ENCODE data around the gene LCAT. TPM values are rescaled to one million over a fixed set of nuclear protein-coding genes. Genes with fewer than 3 reads are reported as not detected.
A peak's percentile ranks its signal among the peaks of the same experiment; 100 is the strongest.

The LCAT gene
- polyA plus RNA-seq, 1 donor (not counting 4 experiments of a cell fraction or from before 2014, with no cell fraction given), result 6.5 TPM

DNA sequence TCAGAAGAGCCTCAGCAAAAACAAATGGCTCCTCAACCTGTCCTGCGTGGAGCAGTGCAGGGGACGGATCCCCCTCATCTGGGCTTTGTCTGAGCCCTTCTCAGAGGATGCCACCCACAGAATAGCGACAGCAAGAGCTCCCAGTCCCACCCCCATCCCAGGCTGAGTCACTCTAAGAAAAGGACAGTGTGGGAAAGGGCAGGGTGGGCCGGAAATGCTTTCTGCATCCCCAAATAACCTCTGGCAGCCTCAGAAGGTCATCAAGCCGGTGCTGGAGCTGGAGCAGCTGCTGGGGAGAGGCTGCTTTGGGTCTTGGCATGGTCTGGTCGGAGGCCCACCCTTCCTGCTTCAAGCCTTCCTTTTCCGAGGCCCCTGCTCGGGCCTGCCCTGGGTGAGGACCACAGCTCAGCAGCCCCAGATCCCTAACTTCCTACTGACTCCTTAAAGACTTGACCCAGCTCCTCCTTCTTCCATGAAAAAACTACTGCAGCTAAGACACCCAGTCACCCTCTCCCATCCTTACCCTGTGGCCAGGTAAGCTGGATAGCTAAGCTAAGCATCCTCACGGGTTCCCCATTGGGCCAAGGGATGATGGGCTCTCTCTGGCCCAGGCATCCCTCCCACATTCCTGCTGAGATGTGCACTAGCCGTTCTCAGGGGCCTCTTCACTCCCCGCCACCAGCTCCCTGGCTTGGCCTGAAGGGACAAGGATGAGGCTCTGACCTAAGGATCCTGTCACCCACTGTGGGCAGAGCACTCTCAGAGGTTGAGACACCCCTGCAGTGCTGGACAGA is 15.8 kb upstream of the LCAT start:
- peaks cover 9% of the 10 kb centered on the region for H3K9me1 ChIP-seq (ENCODE audit: control insufficient read depth, extremely low read depth, insufficient read depth, low read length)
- H2AFZ ChIP-seq (ENCODE audit: control insufficient read depth, low read length), result no peak overlapping the region
- no peak for FAIRE-seq
- peaks cover 11% of the 10 kb centered on the region for H4K20me1 ChIP-seq (ENCODE audit: control insufficient read depth, extremely low read depth, insufficient read depth, low read length)
- H3K9me3 ChIP-seq (ENCODE audit: control insufficient read depth, low read depth, low read length), result no peaks in the 10 kb centered on the region
- no peak overlapping the region for H3K27ac ChIP-seq (ENCODE audit: control insufficient read depth, insufficient read depth, low read length)
- no peak for DNase-seq (ENCODE audit: low read depth, low spot score)
- peaks cover 29% of the 10 kb centered on the region for H3K79me2 ChIP-seq (ENCODE audit: control insufficient read depth, insufficient read depth, low read length)
- no peak overlapping the region for H3K9ac ChIP-seq (ENCODE audit: control insufficient read depth, extremely low read depth, insufficient read depth, low read length)
- peaks cover 54% of the 10 kb centered on the region for H3K4me1 ChIP-seq (ENCODE audit: control insufficient read depth, extremely low read depth, insufficient read depth, low read length)
- H3K27me3 ChIP-seq (ENCODE audit: control insufficient read depth, extremely low read depth, insufficient read depth, low read length), result no peaks in the 10 kb centered on the region
- H3K36me3 ChIP-seq (ENCODE audit: control insufficient read depth in 2 of 2, extremely low read depth in 1 of 2, insufficient read depth in 2 of 2, low read length in 2 of 2), result peaks cover 40 to 58% of the 10 kb centered on the region in 2 experiments
- peak overlapping the region; percentile 3 for H3K4me2 ChIP-seq (ENCODE audit: control insufficient read depth, extremely low read depth, insufficient read depth, low read depth, low read length)
- no peak for TF ChIP-seq EZH2 (IDR thresholded peaks at IDR 0.05; ENCODE audit: low read length)
- TF ChIP-seq, protein P1, sequence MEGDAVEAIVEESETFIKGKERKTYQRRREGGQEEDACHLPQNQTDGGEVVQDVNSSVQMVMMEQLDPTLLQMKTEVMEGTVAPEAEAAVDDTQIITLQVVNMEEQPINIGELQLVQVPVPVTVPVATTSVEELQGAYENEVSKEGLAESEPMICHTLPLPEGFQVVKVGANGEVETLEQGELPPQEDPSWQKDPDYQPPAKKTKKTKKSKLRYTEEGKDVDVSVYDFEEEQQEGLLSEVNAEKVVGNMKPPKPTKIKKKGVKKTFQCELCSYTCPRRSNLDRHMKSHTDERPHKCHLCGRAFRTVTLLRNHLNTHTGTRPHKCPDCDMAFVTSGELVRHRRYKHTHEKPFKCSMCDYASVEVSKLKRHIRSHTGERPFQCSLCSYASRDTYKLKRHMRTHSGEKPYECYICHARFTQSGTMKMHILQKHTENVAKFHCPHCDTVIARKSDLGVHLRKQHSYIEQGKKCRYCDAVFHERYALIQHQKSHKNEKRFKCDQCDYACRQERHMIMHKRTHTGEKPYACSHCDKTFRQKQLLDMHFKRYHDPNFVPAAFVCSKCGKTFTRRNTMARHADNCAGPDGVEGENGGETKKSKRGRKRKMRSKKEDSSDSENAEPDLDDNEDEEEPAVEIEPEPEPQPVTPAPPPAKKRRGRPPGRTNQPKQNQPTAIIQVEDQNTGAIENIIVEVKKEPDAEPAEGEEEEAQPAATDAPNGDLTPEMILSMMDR (optimal IDR thresholded peaks at IDR 0.05 in 1 of 3, IDR thresholded peaks at IDR 0.05 in 1 of 3, conservative IDR thresholded peaks at IDR 0.05 in 1 of 3; ENCODE audit: extremely low read depth in 1 of 3, insufficient read depth in 2 of 3, low read length in 3 of 3), result no peak
- dilution Hi-C loops (cut with MboI; ENCODE audit: extremely low pct_ligation_motif_present, low sequenced_read_pairs), result no loop called here
- no peak overlapping the region for H3K4me3 ChIP-seq (ENCODE audit: control insufficient read depth in 2 of 3, extremely low read depth in 1 of 3, insufficient read depth in 2 of 3, low read depth in 1 of 3, low read length in 3 of 3)

DNA sequence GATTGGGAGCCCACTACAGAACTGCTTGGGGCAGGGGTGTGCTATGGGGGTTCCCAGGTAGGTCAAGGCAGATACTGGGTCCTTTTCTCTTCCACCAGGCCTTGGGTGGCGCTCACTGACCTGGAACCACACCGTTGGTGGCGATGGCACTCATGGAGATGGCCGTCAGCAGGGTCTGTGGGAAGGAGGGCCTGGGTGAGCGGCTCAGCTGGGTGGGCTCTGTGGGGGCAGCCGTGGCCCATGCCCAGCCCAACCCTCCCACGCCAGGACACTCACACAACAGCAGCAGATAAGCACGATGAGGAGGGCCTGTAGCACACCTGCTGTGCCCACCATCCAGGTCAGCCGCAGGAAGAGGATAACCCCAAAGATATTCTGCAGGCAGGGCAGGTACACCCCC is 13.7 kb upstream of the LCAT start:
- H3K4me3 ChIP-seq (ENCODE audit: control insufficient read depth in 2 of 3, extremely low read depth in 1 of 3, insufficient read depth in 2 of 3, low read depth in 1 of 3, low read length in 3 of 3), result no peak overlapping the region
- no peak for TF ChIP-seq EZH2 (IDR thresholded peaks at IDR 0.05; ENCODE audit: low read length)
- TF ChIP-seq, protein P1 (optimal IDR thresholded peaks at IDR 0.05 in 1 of 3, IDR thresholded peaks at IDR 0.05 in 1 of 3, conservative IDR thresholded peaks at IDR 0.05 in 1 of 3; ENCODE audit: extremely low read depth in 1 of 3, insufficient read depth in 2 of 3, low read length in 3 of 3), result no peak
- H3K4me2 ChIP-seq (ENCODE audit: control insufficient read depth, extremely low read depth, insufficient read depth, low read depth, low read length), result no peak overlapping the region
- DNase-seq (ENCODE audit: low read depth, low spot score) (no peak), FAIRE-seq (no peak)
- H3K9me3 ChIP-seq (ENCODE audit: control insufficient read depth, low read depth, low read length), result no peaks in the 10 kb centered on the region
- peaks cover 33% of the 10 kb centered on the region for H3K4me1 ChIP-seq (ENCODE audit: control insufficient read depth, extremely low read depth, insufficient read depth, low read length)
- H3K27me3 ChIP-seq (ENCODE audit: control insufficient read depth, extremely low read depth, insufficient read depth, low read length), result no peaks in the 10 kb centered on the region
- H3K9me1 ChIP-seq (ENCODE audit: control insufficient read depth, extremely low read depth, insufficient read depth, low read length), result peaks cover 9% of the 10 kb centered on the region
- H2AFZ ChIP-seq (ENCODE audit: control insufficient read depth, low read length), result no peak overlapping the region
- peaks cover 49 to 59% of the 10 kb centered on the region in 2 experiments for H3K36me3 ChIP-seq (ENCODE audit: control insufficient read depth in 2 of 2, extremely low read depth in 1 of 2, insufficient read depth in 2 of 2, low read length in 2 of 2)
- no peak overlapping the region for H3K27ac ChIP-seq (ENCODE audit: control insufficient read depth, insufficient read depth, low read length)
- H3K79me2 ChIP-seq (ENCODE audit: control insufficient read depth, insufficient read depth, low read length), result peaks cover 24% of the 10 kb centered on the region
- H4K20me1 ChIP-seq (ENCODE audit: control insufficient read depth, extremely low read depth, insufficient read depth, low read length), result peaks cover 11% of the 10 kb centered on the region
- no peak overlapping the region for H3K9ac ChIP-seq (ENCODE audit: control insufficient read depth, extremely low read depth, insufficient read depth, low read length)
- dilution Hi-C loops (cut with MboI; ENCODE audit: extremely low pct_ligation_motif_present, low sequenced_read_pairs), result no loop called here
